Rectal smooth muscle tissue (tissue), 1 donor: ENCODE data around the gene NENF.
A peak's percentile ranks its signal among the peaks of the same experiment; 100 is the strongest.
"Not testable (repeated sequence)": the region's sequence is repeated elsewhere in the genome, so short reads cannot be mapped to it uniquely, and the experiment has no call there.

ENCODE experiments used
- H3K27ac ChIP-seq: one replicate; pipeline ENCODE4 v1.7.0; 2013; ENCODE audit warnings: low read depth, low read length, inconsistent platforms
- H3K27me3 ChIP-seq: one replicate; pipeline ENCODE4 v1.7.0; 2013; ENCODE audit warnings: low read length; ENCODE audit not compliant: control insufficient read depth, insufficient read depth
- H3K36me3 ChIP-seq: one replicate; pipeline ENCODE4 v1.7.0; 2013; ENCODE audit warnings: low read length; ENCODE audit not compliant: control insufficient read depth, insufficient read depth
- H3K4me1 ChIP-seq: one replicate; pipeline ENCODE4 v1.7.0; 2013; ENCODE audit warnings: low read length; ENCODE audit not compliant: control insufficient read depth, insufficient read depth
- H3K4me3 ChIP-seq: one replicate; pipeline ENCODE4 v1.7.0; 2013; ENCODE audit warnings: low read length
- H3K9ac ChIP-seq: one replicate; pipeline ENCODE4 v1.7.0; 2013; ENCODE audit warnings: low read length

The NENF gene

GRCh38 chr1:212470059-212470458 is 37.3 kb downstream of the NENF start:
- Histone ChIP-seq H3K4me1 (no peaks in the 10 kb centered on the region), H3K4me3 (no peak overlapping the region), H3K27ac (peak overlapping the region; percentile 86), H3K9ac (no peak overlapping the region), H3K36me3 (no peaks in the 10 kb centered on the region), H3K27me3 (no peaks in the 10 kb centered on the region)

DNA sequence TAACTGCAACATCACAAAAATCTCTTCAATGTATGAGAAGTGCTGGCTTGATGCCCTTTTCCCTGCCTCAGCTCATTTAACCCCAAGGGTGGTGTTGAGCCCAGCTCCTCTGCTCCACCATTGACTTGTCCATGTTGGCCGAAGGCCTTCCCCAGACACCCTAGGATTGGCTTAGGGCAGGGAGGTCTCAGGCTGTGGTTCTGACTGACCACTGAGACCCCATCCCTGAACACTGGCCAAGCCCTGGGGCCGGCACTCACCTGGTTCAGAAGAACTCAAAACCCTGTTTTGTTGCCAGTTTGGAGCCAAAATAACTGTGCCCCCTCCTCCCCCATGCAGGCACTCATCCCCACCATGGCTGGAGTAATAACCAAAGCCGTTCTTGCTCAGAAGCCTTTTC is 38.6 kb downstream of the NENF start:
- Histone ChIP-seq H3K4me3 (no peak overlapping the region), H3K9ac (no peak overlapping the region), H3K27ac (no peak overlapping the region), H3K4me1 (no peaks in the 10 kb centered on the region), H3K27me3 (no peaks in the 10 kb centered on the region), H3K36me3 (no peaks in the 10 kb centered on the region)

DNA sequence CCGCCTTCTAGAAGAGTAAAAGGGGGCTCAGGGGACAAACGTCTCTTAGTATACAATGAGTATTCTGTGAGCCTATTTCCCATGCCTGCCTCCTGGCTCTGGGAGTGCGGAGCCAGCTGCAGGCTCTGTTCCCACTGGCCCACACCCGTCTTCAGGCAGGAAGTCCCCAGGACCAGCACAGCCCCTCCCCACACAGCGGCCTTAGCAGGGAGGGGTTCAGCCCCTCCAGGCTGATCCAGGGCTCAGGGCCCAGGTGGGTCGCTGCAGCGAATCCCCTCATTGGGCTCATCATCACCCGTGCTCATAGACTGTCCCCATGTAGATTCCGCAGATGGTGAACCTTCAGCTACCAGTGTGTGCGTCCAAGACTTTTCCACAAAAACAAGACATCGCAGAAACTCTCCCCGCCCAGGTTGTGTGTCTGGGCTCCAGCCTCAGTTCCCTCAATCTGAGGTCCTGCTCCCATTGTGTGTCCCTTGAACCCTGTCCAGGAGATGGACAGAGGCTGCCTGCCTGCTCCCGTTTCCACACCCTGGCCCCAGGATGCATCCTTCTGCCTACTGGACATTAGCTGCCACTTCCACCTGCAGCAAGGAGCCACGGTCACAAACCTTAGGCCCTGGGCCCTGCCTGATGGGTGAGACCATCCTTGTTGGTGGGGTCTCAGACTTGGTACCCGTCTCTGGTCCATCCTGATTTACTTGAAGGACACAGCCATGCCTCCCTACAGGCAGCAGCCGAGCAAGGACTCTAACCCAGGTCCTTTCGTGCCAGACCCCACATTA is 39.4 kb downstream of the NENF start:
- H3K27me3 ChIP-seq: no peaks in the 10 kb centered on the region
- no peak overlapping the region for H3K27ac ChIP-seq

GRCh38 chr1:212473729-212474128 is 41.0 kb downstream of the NENF start:
- Histone ChIP-seq H3K4me1 (no peaks in the 10 kb centered on the region), H3K27ac (no peak overlapping the region), H3K4me3 (no peak overlapping the region), H3K27me3 (no peaks in the 10 kb centered on the region), H3K9ac (no peak overlapping the region), H3K36me3 (no peaks in the 10 kb centered on the region)

More for the DNA sequence above, 39.4 kb downstream of the NENF start:
- Histone ChIP-seq H3K4me1 (no peaks in the 10 kb centered on the region), H3K36me3 (no peaks in the 10 kb centered on the region), H3K9ac (no peak overlapping the region), H3K4me3 (no peak overlapping the region)

DNA sequence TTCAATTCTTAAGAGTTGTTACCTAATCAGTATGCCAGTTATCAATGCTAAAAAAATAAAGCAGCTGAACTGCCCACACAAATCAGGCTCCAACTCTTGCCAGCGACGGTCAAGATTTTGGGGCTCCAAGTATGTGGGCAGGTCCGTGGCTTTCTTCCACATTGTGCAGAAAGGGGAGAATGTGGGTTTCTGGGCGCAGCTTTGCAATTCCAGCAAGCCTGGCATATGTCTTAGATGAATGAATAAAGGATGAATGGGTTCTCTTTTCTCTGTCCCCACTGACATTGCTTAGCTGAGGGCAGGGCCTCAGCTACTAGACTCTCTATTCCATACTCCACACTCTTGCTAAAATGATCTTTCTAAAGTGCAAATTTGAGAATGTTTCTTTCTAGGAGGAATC is 42.4 kb downstream of the NENF start:
- no peak overlapping the region for H3K9ac ChIP-seq
- H3K4me3 ChIP-seq: no peak overlapping the region
- no peaks in the 10 kb centered on the region for H3K4me1 ChIP-seq
- H3K27me3 ChIP-seq: no peaks in the 10 kb centered on the region
- H3K36me3 ChIP-seq: no peaks in the 10 kb centered on the region
- H3K27ac ChIP-seq: no peak overlapping the region

DNA sequence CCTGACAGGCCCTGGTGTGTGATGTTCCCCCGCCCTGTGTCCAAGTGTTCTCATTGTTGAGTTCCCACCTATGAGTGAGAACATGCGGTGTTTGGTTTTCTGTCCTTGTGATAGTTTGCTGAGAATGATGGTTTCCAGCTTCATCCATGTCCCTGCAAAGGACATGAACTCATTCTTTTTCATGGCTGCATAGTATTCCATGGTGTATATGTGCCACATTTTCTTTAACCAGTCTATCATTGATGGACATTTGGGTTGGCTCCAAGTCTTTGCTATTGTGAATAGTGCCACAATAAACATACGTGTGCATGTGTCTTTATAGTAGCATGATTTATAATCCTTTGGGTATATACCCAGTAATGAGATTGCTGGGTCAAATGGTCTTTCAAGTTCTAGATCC is 43.1 kb downstream of the NENF start:
- H3K36me3 ChIP-seq, H3K4me3 ChIP-seq, H3K27ac ChIP-seq, H3K9ac ChIP-seq, H3K4me1 ChIP-seq, H3K27me3 ChIP-seq: not testable (repeated sequence)

DNA sequence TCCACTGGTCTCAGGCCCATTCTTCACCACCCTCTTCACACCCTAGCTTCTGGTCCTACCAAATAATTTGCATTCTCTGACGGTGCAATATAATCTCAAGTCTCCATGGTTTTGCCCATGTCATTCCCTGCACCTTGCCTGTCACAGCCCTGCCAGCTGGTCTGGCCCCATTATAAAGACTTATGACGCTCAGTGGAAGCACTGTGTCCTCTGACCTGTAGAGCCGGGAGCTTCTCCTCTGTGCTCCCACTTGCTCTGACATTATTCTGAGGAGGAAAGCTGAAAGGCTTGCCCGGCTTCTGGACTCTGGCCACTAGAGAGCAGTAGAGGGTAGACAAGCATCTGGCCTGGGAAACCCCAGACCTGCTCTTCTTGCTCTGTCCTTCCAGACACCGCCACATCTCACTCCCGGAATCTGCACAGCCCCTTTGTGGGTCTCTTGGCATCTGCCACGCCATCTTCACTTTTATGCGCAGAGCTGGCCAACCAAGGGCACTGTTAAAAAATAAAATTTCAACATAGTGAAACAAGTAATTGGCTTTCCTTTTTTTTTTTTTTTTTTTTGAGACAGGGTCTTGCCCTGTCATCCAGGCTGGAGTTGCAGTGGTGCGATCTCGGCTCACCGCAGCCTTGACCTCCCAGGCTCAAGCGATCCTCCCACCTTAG is 44.4 kb downstream of the NENF start:
- H3K36me3 ChIP-seq: no peaks in the 10 kb centered on the region

DNA sequence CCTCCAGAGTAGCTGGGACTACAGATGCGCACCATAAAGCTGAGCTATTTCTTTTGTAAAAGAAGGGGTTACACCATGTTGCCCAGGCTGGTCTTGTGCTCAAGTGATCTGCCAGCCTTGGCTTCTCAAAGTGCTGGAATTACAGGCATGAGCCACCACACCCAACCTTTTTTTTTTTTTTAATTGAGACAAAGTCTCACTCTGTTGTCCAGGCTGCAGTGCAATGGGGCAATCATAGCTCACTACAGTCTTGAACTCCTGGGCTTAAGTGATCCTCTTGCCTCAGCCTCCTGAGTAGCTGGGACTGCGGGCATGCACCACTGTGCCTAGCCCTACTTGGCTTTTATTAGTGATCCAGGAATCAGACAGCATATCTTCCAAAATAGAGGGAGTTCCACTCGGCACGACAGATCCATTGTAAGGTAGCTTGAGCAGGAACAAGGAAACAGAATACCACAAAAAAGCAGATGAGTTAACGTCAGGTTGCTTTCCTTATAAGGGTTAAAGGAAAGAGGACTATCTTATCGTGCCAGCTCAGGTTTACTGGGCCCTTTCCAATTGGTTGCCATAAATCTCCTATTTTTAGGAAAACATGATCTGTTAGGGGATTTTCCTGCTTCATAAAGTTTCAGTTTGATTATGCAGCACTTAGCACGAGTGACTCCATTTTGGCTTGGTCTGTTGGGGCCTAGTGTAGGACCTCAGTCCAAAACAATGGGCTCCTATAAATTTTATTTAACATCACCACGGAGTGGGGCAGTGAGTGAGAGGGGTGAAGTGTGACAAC is 45.2 kb downstream of the NENF start:
- H3K9ac ChIP-seq: no peak overlapping the region

More for the DNA sequence above, 44.4 kb downstream of the NENF start:
- Histone ChIP-seq H3K9ac (no peak overlapping the region), H3K4me1 (no peaks in the 10 kb centered on the region), H3K27ac (no peak overlapping the region), H3K4me3 (no peak overlapping the region), H3K27me3 (no peaks in the 10 kb centered on the region)

DNA sequence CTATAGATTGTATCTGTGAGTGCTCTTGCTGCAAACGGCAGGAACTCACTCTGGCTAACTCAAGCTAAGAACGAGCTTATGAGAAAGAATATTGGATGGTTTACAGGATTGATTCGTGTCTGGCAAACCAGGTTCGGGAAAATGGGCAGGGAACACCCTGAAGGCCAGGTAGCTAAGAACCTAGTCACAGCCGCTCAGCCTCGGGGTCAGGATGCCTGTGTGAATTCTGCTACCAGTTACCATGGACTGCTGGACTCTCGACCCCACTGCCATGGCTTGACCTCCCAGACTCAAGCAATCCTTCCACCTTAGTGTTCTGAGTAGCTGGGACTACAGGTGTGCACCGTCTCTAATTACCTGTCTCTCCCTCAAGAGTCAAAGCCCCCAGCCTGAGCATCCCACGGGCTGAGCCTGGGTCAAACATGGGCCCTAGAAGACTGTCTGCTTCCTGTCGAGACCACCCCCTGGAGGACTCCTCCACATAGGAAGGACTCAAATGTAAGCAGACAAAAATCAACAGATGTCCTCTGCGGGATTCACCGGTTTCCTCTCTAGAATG is 45.8 kb downstream of the NENF start:
- no peaks in the 10 kb centered on the region for H3K4me1 ChIP-seq
- H3K36me3 ChIP-seq: no peaks in the 10 kb centered on the region
- no peak overlapping the region for H3K27ac ChIP-seq
- no peak overlapping the region for H3K9ac ChIP-seq
- H3K27me3 ChIP-seq: no peaks in the 10 kb centered on the region
- no peak overlapping the region for H3K4me3 ChIP-seq

More for the DNA sequence above, 45.2 kb downstream of the NENF start:
- Histone ChIP-seq H3K27ac (no peak overlapping the region), H3K4me3 (no peak overlapping the region), H3K27me3 (no peaks in the 10 kb centered on the region), H3K4me1 (no peaks in the 10 kb centered on the region), H3K36me3 (no peaks in the 10 kb centered on the region)

DNA sequence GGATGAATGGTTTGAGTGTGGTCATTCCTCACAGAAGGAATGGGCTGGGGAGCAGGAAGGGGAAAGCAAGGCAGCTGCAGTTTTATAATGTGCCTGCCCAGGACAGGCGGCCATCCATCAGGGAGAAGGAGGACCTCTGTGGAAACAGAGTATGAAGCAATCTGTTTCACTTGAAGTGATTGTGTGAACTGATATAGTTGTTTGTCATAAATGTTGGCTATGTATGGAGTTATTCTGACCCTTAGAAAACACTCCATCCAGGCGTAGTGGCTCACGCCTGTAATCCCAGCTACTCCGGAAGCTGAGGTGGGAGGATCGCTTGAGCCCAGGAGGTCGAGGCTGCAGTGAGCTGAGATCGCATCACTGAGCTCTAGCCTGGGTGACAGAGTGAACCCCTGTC is 46.5 kb downstream of the NENF start:
- Histone ChIP-seq H3K36me3 (no peaks in the 10 kb centered on the region), H3K27ac (no peak overlapping the region), H3K4me3 (no peak overlapping the region), H3K9ac (no peak overlapping the region), H3K27me3 (no peaks in the 10 kb centered on the region), H3K4me1 (no peaks in the 10 kb centered on the region)

DNA sequence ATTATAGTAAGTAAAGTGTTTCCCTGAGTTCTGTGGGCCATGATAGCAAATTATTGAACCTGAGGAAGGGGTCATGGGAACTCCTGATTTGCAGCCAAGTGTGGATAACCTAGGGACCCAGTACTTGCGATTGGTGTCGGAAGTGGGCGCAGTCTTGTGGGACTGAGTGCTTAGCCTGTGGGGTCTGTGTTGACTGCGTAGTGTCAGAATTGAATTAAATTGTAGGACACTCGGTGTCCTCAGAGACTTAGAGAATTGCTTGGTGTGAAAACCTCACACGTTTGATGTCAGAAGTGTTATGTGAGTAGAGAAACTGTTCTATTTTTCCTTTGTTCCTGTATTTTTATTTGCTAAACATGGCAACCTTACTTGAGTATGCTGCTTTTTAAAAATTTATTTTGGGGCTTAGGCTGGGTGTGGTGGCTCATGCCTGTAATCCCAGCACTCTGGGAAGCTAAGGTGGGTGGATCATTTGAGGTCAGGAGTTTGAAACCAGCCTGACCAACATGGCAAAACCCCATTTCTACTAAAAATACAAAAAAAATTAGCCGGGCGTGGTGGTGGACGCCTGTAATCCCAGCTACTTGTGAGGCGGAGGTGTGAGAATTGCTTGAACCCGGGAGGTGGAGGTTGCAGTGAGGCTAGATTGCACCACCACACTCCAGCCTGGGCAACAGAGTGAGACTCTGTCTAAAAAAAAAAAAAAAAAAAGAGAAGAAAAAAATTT is 48.2 kb downstream of the NENF start:
- H3K36me3 ChIP-seq, H3K4me1 ChIP-seq, H3K9ac ChIP-seq, H3K27ac ChIP-seq, H3K4me3 ChIP-seq, H3K27me3 ChIP-seq: not testable (repeated sequence)

DNA sequence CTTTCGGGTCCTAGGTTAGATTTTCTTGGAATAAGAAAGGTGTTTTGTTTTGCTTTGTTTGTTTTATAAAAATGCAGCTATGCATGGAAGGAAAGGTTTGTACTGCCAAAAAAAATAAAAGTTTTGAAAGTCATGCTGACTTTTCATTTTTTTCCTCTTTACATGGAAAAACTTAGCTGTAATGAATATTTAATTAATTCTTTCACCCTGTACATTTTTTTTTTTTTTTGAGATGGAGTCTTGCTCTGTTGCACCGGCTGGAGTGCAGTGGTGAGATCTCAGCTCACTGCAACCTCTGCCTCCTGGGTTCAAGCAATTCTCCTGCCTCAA is 48.7 kb downstream of the NENF start:
- Histone ChIP-seq H3K36me3 (no peaks in the 10 kb centered on the region), H3K27ac (no peak overlapping the region), H3K4me1 (no peaks in the 10 kb centered on the region), H3K9ac (no peak overlapping the region), H3K27me3 (no peaks in the 10 kb centered on the region), H3K4me3 (no peak overlapping the region)
